DMS153 (cell line): ENCODE measurements around the gene SSR1.

Experiments
- DNase-seq: peaks from one replicate; lab custom pipeline; 2025; lab: John Stamatoyannopoulos, UW

Gene SSR1

DNA sequence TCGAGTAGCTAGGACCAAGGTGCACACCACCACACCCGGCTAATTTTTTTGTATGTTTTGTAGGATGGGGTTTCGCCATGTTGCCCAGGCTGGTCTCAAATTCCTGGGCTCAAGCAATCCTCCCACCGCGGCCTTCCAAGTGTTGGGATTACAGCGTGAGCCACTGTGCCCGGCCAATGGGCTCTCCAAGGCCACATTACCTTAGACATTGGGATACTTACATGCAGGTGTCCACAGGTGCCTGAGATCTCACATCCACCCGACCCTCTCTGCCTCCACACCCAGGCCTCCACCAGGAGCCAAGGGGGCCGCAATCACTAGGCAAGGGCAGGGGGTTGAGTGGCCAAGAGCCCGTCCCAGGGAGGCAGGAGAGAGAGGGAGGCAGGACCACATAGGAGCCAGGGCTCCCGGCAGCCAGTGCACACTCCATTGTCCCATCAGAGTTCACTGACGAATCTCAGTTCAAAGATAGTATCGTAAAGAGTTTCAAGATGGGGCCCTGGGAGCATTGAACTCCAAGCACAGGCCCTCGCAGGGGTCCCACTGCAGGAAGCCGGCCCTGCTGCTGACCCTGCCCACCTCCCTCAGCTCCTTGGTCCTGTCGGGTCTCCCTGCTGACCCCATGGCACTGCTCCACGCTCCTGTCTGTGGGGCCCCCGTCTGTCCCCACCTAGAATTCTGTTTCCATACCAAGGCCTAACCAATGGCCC is 55.3 kb downstream of the SSR1 start:
- no peak for DNase-seq

DNA sequence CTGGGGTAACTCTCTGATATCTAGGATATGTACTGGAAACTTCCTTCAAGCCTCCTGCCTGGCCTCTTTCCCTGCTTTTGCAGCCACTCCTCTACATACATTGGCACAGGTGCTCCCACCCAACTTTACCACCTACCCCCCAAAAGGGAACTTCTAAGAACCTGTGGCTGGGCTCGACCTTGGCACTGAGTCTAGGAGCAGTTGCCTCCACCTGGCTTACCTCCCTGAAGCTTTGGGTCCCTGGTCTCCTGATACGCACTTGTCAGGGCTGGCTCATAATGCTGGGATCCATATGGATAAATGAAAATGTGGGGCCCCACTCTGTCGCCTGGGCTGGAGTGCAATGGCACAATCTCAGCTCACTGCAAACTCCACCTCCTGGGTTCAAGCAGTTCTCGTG is 56.2 kb downstream of the SSR1 start:
- DNase-seq, result no peak

DNA sequence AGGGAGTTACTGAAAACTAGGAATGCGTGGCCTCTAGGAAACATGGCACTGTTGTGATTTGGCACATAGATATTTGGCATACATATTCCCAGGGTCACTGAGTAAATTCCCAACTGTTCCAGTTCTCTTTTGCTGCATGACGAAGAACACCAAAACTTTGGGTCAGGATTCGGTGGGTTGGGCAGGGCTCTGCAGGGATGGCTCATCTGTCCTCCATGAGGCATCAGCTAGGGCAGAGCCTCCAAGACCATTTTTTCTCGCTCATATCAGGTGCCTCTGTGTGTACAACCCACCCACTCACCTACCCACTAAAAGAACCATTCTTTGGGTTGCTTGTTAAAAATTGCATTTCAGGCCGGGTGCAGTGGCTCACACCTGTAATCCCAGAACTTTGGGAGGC is 57.1 kb downstream of the SSR1 start:
- DNase-seq, result no peak

DNA sequence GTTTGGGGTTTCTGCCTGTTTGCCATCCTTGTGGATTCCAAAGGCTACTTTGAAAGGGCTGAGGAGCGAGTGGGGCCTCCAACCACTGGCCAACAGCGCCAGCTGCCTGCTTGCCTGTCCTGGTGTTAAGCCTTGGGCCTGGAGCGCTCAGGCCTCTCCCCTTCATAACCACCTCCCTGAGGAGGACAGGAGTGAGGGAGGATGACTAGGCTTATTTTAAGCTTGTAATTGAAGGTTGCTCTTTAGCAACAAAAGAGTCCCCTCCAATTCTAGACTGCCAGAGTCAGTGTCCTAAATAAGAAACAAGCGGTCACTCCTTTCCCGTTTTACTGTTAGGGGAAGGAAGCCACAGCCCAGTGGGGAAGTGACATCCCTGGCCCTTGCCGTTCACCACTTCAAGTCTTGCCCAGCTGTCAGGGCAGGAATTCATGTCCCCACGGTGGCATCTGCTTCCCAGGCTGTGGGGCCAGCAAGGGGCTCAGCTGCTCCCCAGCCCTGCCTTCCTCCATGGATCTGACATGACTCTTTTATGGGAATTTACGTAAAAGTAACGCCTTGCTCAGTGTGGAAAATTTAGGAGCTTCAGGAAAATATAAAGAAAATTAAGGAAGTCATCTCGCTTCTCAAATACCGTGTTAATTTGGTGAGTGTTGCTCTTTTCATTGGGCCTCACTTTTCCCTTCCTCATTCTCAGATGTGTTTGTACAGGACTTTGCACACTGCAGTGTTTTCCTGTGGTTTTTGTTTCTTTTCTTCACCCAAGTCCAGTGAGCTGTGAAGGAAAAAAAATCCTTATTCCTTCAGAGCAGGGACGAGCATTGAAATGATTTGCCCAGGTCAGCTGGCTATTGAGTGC is 57.8 kb downstream of the SSR1 start:
- no peak for DNase-seq

DNA sequence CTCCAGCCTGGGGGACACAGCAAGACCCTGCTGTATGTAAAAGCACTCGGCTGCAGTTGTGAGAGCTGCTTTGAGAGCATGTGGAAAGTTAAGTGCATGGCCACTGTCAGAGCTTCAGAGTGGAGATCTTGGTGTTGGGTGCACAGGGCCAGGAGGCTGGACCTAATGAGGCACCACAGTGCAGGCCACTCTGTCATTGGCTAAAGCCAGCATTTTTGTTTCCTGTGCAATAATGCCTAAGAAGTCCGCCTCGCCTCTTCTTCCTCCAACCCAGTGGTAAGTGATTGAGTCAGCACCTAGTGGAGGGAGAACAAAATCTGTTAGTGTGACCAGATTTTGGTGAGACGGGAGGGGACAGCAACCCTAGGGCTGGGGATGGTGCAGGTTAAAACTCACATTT is 60.6 kb downstream of the SSR1 start:
- no peak for DNase-seq

DNA sequence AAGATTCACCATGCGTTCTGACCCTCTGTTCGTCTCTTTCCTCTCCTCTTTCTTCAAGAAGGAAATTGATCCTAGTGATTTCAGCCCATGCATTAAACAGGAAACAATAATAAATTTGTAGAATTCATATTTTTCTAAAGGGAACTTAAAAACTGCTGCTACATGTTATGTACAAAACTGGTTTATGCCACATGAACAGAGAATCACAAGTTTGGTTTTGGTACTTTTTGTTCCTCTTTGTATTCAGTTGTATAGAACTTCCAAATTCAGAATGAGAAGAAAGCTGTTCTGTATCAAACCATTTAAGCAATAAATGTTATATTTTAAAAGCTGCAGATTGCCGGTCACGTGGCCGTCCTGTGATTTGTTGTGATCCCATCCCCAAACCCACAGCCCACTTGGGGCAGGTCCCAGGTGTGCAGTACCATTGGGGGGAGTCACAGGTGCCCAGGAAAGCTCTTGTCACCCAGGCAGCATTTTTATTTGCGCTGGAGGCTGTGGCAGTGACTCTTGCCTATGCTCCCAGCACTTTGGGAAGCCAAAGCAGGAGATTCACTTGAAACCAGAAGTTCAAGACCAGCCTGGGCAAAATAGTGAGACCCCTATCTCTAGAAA is 61.2 kb downstream of the SSR1 start:
- DNase-seq, result no peak

DNA sequence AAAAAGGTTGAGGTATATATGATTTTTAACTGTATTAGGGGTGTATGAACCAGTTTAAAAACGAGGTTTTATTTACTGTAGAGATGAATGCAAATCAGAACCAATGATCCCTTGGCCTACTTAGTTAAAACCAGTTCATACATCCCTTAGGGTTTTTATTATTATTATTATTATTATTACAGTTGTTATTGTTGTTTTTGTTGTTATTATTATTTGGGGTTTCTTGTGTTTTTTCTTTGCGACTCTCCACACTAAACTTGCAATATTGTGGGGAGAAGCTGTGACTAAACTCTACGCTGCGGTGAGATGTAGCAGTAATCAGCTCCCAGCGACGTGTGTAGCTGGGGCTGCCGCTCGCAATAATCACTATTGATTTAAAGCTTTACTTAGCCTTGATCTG is 62.2 kb downstream of the SSR1 start:
- DNase-seq, result no peak

DNA sequence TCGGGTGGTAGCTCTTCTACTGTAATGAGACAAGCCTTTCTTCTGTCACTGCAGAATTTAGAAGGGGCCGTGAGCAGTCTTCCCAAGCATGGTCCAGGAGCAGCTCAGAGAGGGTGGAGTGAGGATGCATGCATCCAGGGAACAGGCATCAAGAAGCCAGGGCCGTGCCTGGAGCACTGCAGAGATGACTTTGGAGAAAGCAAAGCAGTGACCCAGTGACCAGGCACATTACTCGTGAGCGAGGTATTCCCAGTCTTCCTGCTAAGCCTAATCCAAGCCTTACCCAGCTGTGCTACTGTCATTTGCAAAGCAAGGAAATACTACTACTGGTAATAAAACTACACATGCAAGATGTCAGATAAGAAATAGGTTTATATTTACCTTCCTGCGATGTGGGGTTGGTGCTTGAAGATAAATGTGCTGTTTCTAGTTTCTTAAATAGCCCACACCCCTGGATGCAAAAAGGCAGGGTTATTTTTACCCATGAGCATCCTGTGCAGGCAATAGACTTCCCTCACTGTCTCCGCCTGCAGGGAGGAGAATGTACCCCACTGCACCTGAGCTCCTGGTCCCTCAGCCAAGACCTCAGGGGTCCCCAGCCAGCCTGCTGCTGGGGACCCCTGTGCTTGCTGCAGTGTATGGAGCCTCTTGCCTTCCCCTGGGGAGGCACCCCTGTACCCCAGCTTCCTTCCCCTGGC is 62.9 kb downstream of the SSR1 start:
- DNase-seq, result no peak

DNA sequence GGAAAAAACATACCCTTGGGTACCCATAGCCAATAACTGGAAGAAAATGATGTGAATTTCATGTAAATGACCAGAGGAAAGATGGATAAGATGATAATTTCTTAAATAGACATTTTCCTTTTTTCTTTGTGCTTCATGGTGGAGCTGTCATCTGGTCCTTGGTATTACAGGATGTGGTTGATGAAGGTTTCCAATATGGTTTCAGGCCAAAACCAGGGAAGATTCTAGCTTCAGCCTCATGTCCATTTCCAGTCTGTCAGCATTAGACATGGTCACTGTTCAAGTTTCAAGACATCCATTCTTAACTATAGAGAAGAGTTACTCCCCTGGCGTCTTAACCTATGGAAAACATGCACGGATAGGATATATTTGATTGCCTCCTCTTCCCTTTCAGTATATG is 63.6 kb downstream of the SSR1 start:
- DNase-seq, result no peak

DNA sequence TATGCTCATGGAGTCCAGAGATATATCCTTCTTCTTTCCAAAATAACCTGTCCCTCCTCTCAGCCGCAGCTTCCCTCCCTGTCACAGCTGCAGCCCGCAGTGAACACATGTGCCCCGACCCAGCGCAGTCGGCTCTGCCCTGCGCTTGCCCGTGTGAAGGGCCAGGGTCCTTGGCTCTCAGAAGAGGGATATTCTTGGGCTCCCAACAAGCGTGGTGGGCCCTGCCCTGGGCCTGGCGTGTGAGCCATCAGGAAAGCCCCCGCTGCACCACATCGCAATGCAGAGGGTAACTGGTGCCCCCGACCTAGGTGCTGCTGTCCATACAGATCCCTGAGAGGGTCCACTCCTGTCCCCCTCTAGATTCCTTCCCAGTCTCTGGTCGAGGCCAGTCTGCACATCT is 65.2 kb downstream of the SSR1 start:
- no peak for DNase-seq

DNA sequence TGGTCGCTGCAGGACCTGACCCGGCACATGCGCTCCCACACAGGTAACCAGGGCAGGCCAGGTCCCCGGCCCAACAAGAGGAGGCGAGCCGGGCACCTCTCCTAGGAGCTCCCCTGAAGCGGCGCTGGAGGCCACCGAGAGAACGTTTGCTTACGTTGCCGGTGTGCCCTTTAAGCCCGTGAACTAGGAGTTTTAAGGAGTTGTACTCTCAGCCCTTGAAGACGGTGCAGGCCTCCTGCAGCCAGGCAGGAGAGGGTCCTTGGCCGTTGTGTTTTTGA is 65.9 kb downstream of the SSR1 start:
- no peak for DNase-seq

DNA sequence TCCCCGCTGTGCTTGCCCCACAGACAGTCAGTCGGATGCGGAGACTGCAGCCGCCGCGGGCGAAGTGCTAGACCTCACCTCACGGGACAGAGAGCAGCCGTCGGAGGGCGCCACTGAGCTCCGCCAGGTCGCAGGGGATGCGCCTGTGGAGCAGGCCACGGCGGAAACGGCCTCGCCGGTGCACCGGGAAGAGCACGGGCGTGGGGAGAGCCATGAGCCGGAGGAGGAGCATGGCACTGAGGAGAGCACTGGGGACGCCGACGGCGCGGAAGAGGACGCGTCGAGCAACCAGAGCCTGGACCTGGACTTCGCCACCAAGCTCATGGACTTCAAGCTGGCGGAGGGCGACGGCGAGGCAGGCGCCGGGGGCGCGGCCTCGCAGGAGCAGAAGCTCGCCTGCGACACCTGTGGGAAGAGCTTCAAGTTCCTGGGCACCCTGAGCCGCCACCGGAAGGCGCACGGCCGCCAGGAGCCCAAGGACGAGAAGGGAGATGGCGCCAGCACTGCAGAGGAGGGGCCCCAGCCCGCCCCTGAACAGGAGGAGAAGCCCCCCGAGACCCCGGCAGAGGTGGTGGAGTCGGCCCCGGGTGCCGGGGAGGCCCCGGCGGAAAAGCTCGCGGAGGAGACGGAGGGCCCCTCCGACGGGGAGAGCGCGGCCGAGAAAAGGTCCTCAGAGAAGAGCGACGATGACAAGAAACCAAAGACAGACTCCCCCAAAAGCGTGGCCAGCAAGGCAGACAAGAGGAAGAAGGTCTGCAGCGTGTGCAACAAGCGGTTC is 66.4 kb downstream of the SSR1 start:
- no peak for DNase-seq

DNA sequence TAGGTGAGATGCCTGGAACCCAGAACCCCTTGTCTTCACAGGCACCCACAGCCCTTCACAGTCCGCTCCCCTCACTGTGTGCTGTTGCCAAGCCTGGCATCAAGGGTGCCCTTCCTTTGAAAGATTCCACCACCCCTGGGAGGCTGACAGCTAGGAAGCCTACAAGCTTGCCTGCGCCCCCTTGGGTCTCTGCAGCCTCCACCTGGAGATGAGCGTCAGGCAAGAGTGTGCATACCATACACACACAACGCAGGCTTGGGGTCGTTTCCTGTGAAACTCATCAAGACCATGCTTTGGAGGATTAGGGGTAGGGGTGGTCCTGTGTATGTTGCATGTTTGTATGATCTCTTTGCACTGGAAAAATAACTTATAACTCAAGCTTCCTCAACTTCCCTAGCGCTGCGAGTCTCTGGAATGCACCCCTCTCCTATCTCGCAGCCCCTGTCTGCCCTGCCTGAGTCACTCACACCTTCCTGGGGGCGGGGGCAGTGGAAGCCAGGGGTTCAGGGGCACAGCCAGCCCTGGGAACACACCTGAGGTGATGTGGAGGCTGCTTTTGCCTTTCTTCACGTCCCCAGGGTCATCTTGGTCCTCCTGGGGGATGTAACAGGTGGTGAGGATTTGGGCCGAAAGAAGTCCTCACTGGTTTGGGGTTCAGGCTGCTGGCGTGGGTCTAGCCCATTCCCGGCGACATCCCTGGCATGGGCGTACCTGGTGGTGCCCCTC is 67.2 kb downstream of the SSR1 start:
- no peak for DNase-seq

DNA sequence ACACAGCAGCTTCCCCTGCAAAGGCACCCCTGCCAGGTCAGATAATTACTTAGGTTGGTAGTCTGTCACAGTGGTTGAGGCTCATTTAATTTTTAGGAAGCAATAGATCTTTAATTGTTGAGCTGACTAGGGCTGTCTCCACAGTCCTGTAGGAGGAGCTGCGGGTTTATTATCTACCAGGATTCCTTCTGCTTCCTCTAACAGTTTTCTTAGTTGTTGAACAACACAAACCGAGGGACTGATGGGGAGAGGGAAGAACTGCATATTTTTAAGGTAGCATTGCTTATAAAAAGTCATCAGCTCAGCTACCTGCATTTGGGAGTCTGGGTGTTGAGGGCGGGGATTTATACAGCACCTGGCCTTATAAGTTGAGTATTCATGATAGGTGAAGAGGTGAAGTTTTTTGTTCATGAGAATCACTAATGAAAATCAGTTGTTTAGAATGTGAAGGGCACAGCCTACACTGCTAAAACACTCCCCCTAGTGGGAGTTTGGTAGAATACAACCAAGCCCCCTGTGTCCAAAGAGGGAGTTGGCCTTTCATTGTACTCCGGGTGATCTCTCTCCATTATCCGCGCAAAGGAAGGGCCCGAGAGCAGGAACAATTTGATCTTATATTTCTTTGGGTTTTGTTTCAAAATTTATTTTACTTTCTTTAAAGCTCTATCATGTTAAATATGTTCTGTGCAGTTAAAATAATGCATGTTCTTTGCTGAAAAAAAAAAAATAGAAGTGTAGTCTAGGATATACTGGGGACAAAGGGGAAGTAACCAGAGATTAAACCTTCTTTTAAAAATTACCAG is 69.6 kb downstream of the SSR1 start:
- DNase-seq, result peak; percentile 14

DNA sequence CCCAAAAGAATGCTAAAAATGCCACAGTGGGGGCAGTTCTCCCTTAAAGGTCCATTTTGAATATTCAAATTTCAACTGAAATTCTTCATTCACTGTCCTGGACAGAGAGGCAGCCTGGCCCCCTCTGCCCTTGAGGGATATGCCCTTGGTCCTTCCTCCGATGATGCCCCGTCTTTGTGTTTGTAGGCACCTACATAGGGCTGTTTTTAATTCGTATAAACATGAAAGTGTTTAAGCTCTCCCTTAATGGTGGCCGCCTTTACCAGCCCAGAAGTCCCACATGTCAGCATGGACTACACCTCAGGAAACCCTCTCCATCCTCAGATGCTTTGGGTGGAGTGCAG is 70.2 kb downstream of the SSR1 start:
- DNase-seq, result no peak

DNA sequence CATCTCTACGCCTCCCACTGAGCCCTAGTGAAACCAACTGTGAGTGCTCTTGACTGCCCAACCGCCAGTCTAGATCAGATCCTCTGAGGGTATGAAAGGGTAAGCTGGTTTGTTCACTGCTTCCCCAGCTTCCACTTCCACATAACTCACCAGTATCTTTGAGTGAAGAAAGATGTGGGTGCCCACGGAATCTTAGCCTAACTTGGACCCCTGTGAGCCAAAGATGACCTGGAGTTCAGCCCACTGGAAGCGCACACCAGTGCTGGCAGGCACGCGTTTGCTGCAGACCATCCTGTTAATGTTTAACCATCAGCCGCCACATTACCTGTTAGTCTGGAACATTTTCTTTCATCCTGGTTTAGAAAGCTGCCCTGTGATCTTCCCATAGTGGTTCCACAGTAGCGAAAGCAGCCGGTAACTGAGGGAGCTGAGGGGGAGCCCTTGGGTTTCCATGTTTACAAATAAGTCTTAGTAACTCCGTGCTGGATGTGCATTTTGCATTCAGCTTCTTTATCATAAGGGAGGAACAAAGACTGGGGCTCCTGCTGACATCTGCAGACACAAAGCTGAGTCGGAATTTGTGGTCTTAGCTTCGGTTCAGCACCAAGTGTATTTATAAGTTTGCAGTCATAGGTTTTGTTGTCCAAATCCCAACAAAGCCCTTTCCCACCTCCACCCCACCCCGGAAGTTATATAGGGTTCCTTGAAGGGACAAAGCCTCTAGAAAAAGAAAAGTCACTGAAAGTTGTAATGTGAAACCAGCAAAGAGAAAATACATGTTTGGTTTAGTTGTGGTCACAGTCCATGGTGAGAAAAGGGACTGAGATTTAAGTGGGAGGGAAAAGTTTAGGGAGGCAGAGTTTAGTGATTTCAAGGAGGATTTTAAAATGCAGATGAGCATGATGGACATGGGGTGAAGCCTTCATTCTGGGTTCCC is 71.0 kb downstream of the SSR1 start:
- DNase-seq, result no peak

DNA sequence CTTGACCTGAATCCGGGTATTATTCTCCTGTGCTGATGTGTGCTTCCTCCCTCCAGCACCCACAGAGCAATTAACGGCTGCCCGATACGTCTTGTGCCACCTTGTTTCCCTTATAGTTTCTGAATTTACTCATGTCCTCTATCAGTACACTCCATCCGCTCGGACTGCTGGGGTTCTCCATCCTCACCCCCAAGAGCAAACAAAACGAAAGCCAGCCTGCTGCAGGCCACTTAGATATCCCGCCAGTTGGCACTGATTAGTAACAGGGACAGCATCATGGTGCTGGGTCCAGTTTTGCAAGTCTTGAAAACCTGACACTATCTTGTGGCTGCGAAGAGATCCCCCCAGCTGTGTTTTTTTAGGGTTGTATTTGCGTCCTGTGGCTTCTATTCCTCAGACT is 71.8 kb downstream of the SSR1 start:
- no peak for DNase-seq

DNA sequence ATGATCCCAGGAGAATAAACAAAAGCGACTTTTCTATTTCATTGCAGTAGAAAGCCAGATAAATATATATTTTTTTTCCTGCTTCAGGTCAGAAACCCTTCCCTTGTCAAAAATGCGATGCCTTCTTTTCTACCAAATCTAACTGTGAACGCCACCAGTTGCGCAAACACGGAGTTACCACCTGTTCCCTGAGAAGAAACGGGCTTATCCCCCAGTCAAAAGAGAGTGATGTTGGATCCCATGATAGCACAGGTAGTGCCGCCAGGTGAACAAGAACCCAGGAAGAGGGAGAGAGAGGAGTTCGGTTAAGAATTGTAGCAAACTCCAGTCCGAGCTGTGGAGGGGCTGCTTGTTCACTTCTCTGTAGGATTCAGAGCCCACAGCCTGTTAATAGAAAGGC is 72.6 kb downstream of the SSR1 start:
- no peak for DNase-seq

DNA sequence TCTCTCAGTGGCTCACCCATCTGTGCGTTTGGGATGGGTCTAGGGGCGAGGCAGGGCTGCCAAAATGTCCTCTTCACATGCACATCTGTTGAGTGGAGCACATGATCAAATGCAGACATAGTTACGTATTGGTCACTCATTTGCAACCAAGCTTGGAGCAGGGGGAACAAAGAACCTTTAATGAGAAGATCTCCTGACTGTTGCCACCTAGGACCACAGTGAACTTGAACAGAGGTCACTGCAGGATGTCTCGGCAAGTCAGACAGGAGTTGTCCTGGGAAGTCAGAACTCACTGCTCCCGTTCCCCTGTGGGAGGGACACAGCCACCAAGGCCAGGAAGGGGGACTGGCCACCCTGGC is 73.4 kb downstream of the SSR1 start:
- DNase-seq, result no peak
